Stomach smooth muscle (tissue), 2 donors: ENCODE data around the gene CFAP410.

Experiments
- H3K27ac ChIP-seq: one replicate; pipeline ENCODE4 v1.7.0; 2013; ENCODE audit warnings: mild to moderate bottlenecking, low read length, inconsistent platforms
- H3K27me3 ChIP-seq, 2 donors: one replicate each; pipeline ENCODE4 v1.7.0; 2013; ENCODE audit warnings: low read length in 2 of 2; ENCODE audit not compliant: insufficient read depth in 2 of 2, control insufficient read depth in 1 of 2
- H3K36me3 ChIP-seq, 2 donors: one replicate each; pipeline ENCODE4 v1.7.0; 2013; ENCODE audit warnings: low read length in 2 of 2; ENCODE audit not compliant: control insufficient read depth in 2 of 2, insufficient read depth in 2 of 2
- H3K4me1 ChIP-seq: one replicate; pipeline ENCODE4 v1.7.0; 2013; ENCODE audit warnings: low read length; ENCODE audit not compliant: control insufficient read depth, insufficient read depth
- H3K4me3 ChIP-seq, 2 donors: one replicate each; pipeline ENCODE4 v1.7.0; 2013; ENCODE audit warnings: low read length in 2 of 2
- H3K9ac ChIP-seq, 2 donors: one replicate each; pipeline ENCODE4 v1.7.0; 2013; ENCODE audit warnings: low read length in 2 of 2, mild to moderate bottlenecking in 1 of 2
- H3K9me3 ChIP-seq, 2 donors: one replicate each; pipeline ENCODE4 v1.7.0; 2013; ENCODE audit warnings: low read length in 2 of 2; ENCODE audit not compliant: control insufficient read depth in 2 of 2
- donor health status: healthy.
- donor health status: Pancreatic carcinoma.

Gene CFAP410

DNA sequence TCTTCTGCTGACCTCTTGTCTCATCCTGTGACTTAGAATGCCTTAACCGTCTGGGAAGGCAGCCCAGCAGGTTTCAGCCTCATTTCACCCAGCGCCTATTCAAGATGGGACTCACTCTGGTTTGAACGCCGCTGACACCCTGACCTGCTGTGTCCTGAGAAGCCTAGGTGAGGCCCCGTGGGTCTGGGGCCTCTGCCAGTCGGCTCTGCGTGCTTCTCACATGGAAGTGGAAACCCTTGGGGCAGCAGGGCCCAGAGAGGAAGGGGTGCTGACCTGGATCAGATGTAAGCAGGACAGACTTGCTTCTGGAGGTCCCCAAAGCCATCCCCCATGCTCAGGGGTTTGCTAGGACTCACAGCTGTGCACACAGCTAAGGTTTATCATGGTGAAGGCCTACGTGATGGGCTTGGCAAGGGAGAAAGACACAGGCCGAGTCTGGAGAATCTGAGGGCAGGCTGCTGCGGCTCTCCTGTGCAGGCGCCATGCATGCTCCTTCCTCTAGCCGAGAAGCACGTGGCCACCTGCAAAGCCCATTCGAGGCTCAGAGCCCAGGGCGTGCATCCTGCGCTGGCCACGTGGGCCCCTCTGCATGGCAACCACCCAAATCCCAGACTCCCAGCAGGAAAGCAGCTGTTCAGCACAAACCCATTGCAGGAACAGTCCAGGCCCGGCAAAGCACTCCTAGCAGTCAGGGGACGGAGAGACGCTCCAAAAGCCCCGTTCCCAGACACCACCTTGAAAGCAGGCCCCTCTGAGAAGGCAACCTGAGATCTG, 18.1 kb upstream of the CFAP410 start:
- Histone ChIP-seq H3K9me3 (no peaks in the 10 kb centered on the region), H3K27me3 (peaks cover 0 to 4% of the 10 kb centered on the region in 2 donors), H3K4me3 (no peak overlapping the region), H3K36me3 (no peaks in the 10 kb centered on the region), H3K9ac (no peak overlapping the region), H3K27ac (no peak overlapping the region), H3K4me1 (peaks cover 2% of the 10 kb centered on the region)

DNA sequence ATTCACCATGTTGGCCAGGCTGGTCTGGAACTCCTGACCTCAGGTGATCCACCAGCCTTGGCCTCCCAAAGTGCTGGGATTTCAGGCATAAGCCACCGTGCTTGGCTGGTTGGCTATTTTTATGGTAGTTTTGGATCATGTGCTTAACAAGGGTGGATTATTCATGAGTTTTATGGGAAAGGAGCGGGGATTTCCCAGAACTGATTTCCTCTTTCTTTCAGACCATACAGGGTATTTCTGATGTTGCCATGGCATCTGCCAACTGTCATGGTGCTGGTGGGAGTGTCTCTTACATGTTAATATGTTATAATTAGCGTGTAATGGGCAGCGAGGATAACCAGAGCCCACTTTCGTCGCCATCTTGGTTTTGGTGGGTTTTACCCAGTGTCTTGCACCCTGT, 17.4 kb upstream of the CFAP410 start:
- peaks cover 2% of the 10 kb centered on the region for H3K4me1 ChIP-seq
- no peak overlapping the region for H3K4me3 ChIP-seq
- H3K9me3 ChIP-seq, result no peaks in the 10 kb centered on the region
- no peaks in the 10 kb centered on the region for H3K36me3 ChIP-seq
- no peak overlapping the region for H3K27ac ChIP-seq
- no peak overlapping the region for H3K9ac ChIP-seq
- H3K27me3 ChIP-seq, result peaks cover 3 to 9% of the 10 kb centered on the region in 2 donors

DNA sequence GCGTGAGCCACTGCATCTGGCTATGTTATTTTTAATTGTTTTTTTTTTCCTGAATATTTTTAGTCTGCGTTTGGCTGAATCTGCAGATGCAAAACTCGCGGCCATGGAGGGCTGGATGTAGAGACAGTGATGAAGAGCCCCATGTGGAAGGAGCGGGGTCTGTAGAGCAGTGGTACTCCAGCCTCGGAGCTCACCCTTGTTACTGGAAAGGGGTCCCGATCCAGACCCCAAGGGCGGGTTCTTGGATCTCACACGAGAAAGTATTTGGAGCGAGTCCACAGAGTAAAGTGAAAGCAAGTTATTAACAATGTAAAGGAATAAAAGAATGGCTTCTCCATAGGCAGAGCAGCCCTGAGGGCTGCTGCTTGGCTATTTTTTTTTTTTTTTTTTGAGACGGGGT, 17.0 kb upstream of the CFAP410 start:
- Histone ChIP-seq H3K27me3 (peaks cover 5 to 13% of the 10 kb centered on the region in 2 donors), H3K36me3 (no peaks in the 10 kb centered on the region), H3K4me1 (peaks cover 2% of the 10 kb centered on the region), H3K9me3 (no peaks in the 10 kb centered on the region), H3K9ac (no peak overlapping the region), H3K27ac (no peak overlapping the region), H3K4me3 (no peak overlapping the region)

DNA sequence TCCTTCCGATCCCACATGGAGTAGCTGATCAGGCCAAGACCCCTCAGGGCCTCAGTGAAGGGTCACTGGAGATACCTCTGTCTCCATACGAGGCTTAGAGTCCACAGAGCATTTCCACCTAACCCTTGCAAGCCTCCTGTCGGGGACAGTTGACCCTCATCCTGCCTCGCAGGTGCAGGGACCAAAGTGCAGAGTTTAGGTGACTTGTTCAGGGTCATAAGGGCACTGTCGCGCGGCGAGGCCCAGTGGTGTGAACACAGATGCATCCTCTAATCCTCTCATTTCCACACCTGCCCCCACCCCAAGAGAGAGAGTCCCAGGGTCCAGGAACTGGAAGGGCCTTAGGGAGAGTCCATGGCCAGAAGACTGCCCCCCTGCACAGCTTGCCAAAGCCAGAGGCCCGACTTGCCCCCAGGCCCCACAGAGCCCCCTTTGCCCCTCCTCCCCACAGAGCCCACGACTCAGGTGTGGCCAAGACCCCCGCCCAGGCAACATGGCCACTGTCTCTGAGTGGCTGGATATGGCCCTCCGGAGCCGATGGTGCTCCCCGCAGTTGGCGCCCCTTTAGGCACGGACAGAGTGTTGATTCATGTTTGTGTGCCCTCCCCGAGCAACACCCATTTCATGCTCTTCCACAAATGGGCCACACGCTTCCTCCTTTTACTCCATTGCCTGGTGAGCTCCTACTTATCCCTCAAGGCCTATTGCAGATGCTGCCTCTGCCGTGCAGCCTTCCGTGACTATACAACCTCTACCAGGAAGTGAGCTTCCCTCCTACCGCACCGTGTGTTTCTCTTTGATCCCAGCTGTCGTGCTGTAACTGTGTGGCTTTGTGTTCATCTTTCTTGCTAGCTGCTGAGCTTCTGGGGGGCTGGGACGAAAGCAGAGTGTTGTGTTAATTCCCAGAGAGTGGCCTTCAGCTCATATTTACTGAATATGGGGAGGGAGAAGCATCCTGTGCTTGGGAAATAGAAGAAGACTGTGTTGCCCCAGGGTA, 15.9 kb upstream of the CFAP410 start:
- Histone ChIP-seq H3K4me1 (peaks cover 3% of the 10 kb centered on the region), H3K36me3 (no peaks in the 10 kb centered on the region), H3K27me3 (peaks cover 5 to 17% of the 10 kb centered on the region in 2 donors), H3K27ac (no peak overlapping the region), H3K9me3 (no peaks in the 10 kb centered on the region), H3K4me3 (no peak overlapping the region), H3K9ac (no peak overlapping the region)

DNA sequence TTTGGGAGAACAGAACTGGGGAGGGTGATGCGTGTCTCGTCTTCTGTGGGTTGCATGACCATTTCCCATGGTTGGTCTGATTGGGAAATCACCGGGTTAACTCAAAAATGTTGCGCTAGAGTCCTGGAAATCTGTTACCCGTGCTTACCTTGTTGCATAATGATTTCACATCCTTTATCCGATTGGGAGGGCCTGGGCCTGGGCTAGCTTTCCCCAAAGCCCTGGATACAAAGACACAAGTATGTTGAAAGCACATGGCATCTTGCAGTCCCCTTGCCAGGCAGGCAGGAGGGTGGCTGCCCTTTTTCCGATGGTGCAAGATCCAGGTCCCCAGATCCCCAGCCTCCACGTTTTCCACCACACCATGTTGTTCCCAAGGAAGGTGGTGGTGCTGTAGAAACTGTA, 14.8 kb upstream of the CFAP410 start:
- Histone ChIP-seq H3K36me3 (no peaks in the 10 kb centered on the region), H3K4me3 (no peak overlapping the region), H3K27me3 (peaks cover 15 to 25% of the 10 kb centered on the region in 2 donors), H3K9ac (no peak overlapping the region), H3K27ac (no peak overlapping the region), H3K4me1 (peaks cover 7% of the 10 kb centered on the region), H3K9me3 (no peaks in the 10 kb centered on the region)

- no peak within 1 kb of the TSS for H3K9ac ChIP-seq
- no peaks in the 10 kb centered on the region for H3K9me3 ChIP-seq
- peaks cover 7% of the 10 kb centered on the region for H3K4me1 ChIP-seq
- H3K4me3 ChIP-seq, result peak within 1 kb of the TSS in 1 of 2 donors; percentile 40
- H3K27me3 ChIP-seq, result peaks cover 20 to 27% of the 10 kb centered on the region in 2 donors
- no peak within 1 kb of the TSS for H3K27ac ChIP-seq
- no peaks in the 10 kb centered on the region for H3K36me3 ChIP-seq
Measured at GRCh38 chr21:44353191-44353970, 14.2 kb upstream of the CFAP410 start, which contains the start of gene TRPM2. Gene TRPM2 (plus strand): TSS chr21:44353621. CDS start chr21:44353701, 80 bp downstream.

DNA sequence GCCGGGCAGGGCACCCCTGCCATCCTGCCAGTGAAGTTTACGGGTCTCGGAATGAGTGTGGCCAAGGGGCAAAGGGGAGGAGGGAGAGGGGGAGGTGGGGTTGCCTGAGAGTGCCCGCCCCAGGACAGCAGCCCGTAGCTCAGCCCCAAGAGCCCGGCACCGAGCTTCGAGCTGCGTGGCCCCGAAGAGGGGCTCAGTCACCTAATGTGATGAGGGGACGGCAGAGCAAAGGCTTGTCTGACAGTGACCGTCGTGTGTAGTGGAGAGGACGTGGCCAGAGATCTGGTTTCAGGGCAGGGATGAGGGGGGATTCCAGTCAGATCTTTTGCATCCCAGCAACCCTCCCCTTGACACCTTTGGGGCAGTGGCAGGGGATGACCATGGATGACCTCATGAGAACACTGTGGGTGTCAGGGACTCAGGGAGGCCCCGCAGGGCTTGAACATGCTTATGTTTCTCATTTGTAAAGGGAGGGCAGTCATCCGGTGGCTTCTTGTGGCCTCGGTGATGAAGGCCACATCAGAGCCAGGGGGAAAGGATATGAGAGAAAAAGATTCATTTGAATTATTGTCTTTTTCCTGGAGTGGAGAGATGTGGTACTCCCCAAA, 13.2 kb upstream of the CFAP410 start:
- Histone ChIP-seq H3K36me3 (no peaks in the 10 kb centered on the region), H3K4me1 (peaks cover 7% of the 10 kb centered on the region), H3K27ac (no peak overlapping the region), H3K27me3 (peaks cover 20 to 29% of the 10 kb centered on the region in 2 donors), H3K9me3 (no peaks in the 10 kb centered on the region), H3K4me3 (no peak overlapping the region), H3K9ac (no peak overlapping the region)

DNA sequence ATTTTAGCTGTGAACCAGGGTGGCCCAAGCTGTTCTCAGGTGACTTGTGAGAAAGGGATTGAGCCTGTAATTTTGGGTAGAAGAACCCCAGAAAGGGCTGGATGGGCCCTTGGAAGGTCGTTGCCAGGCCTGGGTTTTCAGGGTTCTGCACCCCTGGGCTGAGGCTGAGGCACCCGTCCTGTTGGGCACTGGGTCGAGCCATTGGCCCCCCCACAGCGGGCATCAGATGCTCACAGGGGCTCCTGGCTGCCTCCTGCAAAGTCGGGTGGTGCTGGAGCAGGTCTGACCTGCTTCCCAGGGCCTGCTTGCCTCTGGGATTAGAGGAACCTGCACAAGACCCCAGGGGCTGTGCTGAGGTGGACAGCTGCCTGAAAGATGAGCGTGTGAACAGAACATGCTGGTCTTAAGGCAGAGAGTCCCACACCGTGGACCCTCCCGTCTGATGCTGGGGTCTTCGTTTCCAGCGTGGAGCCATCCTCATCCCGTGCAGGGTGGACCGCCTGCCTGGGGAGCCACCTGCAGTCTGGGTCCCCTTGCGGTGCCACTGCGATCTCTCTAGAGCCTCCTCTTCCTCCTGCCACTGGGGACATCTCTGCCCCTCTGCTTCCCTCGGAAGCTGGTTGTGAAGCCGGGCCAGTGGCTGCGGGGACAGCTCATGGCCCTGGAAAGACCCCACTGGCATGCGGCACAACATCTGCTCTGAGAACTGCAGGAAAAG, 12.5 kb upstream of the CFAP410 start:
- Histone ChIP-seq H3K27me3 (peaks cover 20 to 29% of the 10 kb centered on the region in 2 donors), H3K4me1 (peaks cover 7% of the 10 kb centered on the region), H3K36me3 (no peaks in the 10 kb centered on the region), H3K4me3 (no peak overlapping the region), H3K9ac (no peak overlapping the region), H3K9me3 (no peaks in the 10 kb centered on the region), H3K27ac (no peak overlapping the region)

DNA sequence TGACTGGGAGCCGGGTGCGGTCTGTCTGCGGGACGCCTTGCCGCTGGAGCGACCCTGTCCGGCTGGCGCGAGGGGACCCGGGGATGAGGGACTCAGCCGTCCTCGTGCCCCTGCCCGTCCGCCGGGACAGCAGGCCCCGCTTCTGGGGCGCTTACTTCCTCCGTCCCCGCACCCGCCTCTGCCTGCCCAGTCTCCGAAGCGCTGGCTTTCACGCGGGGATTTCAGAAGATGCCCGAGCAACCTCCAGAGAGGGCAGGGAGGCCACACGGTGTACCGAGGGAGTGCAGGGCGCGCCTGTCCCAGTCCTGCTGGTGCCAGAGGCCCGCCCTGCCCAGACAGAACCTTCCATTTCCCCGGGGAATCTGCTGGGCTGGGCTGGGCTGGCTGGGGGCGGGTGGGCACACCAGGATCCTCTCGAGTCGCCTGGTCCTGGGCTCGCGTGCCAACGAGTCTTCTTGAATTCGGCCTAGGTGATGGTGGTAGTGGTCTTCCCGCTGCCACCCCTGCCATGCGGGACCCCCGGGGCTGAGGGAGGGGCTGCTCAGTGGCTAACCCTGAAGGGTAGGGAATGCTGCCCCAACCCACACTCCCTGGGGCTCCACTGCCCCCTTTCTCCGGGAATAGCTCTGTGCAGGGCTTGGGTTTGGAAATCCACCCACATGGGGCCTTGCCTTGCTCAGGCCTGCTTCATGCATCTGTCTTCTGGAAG, 11.7 kb upstream of the CFAP410 start:
- H3K36me3 ChIP-seq, result no peaks in the 10 kb centered on the region
- no peak overlapping the region for H3K9ac ChIP-seq

More for the DNA sequence above, 11.7 kb upstream of the CFAP410 start:
- Histone ChIP-seq H3K4me3 (no peak overlapping the region), H3K27ac (no peak overlapping the region), H3K9me3 (no peaks in the 10 kb centered on the region), H3K4me1 (peaks cover 7% of the 10 kb centered on the region), H3K27me3 (peaks cover 20 to 29% of the 10 kb centered on the region in 2 donors)
